HG03175 (cell line): Measurements from ENCODE around the gene IL4.

ENCODE experiments used
- ATAC-seq: cut with Tn5 transposase; IDR thresholded peaks from one replicate; pipeline ENCODE4 v1.9.1; 2021; ENCODE audit warnings: mild to moderate bottlenecking, moderate library complexity; ENCODE audit not compliant: unreplicated experiment

The IL4 gene

GRCh38 chr5:132657676-132658380, 16.0 kb upstream of the IL4 start, which contains the start of gene IL13:
IL13 (plus strand) TSS chr5:132658173; CDS start chr5:132658187, 14 bp downstream.
- ATAC-seq = no peak

DNA sequence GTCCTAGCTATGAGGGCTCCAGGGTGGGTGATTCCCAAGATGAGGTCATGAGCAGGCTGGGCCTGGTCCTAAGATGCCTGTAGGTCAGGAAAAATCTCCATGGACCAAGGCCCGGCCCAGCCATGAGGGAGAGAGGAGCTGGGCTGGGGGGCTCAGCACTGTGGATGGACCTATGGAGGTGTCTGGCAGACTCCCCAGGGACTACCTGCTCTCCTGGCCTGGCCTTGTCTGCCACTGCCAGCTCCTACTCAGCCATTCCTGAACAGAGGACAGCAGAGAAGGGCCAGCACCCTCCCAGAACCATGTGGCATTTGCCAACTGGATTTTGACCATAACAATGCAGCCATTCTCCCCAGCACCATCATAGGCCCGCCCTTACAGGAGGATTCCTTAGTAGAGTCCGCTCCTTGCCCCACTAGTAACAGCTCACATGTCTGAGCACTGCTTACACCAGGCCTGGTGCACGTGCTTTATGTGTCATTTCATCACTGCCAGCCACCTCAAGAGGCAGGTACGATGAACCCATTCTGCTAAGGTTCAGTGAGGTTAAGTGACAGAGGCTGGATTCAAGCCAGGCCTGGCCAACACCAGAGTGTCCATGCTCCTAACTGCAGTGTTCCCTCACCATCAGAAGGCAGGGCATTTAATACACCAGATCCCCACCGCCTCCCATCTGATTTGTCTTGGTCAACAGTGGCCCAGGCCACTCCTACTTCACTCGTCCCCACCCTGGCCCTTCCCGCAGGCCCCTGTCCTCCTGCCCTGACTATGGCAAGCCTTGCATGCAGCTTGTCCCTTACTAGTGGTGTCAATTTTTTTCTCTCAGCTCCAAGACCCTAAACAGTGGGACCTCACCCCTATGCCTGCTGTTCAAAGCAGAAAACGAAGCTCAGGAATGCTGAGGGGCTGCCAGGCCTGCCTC, 15.1 kb upstream of the IL4 start:
- ATAC-seq = no peak

DNA sequence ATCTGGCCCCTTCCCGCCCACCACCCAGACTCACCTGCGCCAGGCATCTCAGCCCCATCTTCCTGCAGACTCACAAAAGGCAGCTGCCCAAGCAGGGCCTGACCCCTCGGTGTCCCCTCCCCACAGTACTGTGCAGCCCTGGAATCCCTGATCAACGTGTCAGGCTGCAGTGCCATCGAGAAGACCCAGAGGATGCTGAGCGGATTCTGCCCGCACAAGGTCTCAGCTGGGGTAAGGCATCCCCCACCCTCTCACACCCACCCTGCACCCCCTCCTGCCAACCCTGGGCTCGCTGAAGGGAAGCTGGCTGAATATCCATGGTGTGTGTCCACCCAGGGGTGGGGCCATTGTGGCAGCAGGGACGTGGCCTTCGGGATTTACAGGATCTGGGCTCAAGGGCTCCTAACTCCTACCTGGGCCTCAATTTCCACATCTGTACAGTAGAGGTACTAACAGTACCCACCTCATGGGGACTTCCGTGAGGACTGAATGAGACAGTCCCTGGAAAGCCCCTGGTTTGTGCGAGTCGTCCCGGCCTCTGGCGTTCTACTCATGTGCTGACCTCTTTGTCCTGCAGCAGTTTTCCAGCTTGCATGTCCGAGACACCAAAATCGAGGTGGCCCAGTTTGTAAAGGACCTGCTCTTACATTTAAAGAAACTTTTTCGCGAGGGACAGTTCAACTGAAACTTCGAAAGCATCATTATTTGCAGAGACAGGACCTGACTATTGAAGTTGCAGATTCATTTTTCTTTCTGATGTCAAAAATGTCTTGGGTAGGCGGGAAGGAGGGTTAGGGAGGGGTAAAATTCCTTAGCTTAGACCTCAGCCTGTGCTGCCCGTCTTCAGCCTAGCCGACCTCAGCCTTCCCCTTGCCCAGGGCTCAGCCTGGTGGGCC, 13.9 kb upstream of the IL4 start:
- ATAC-seq = no peak

DNA sequence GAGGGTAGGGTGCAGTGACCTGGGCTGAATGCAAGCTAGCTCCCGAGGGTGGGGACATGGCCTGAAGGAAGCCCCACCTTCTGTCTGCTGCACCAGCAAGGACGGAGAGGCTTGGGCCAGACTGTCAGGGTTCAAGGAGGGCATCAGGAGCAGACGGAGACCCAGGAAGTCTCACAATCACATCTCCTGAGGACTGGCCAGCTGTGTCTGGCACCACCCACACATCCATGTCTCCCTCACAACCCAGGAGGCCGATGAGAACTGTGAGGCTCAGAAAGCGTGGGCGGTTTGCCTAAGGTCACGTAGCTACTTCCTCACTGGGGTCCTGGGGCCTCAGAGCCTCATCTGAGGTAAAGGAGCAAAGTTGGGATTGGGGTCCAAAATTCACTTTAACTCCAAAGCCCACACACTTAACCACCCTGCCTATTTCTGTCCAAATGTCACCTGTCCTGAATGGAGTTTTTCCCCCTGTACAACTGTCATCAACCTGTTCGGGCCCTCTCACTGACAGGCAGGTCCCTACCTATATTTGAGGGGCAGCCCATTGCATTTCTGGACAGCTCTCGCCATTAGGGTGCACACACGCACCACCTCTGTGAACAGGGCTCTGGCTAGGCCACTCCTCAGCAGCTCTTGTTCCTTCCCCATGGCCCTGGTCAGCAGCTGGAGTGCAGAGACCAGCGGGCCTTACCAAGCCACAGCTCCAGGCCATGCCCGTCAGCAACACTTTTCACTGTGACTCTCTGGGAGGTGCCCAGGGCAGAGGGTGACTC, 12.4 kb upstream of the IL4 start:
- no peak for ATAC-seq

DNA sequence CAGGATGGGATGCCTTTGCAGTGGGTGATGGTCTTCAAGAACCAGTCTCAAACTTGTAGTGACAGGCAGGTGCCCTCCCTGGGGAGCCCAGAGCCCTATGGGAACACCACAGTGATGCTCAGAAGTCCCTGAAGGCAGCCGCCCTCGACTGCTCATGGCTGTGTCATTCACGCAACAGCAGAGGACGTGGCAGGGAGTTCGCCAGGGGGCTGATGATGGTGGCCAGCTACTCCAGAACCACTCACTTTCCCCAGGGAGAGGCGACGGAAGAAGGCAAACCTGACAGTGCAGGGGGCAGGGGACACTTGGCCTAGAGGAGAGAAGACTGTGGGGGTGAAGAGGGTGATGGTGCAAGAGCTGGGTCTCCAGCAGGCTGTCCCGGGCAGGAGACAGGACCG, 11.8 kb upstream of the IL4 start:
- ATAC-seq = no peak

DNA sequence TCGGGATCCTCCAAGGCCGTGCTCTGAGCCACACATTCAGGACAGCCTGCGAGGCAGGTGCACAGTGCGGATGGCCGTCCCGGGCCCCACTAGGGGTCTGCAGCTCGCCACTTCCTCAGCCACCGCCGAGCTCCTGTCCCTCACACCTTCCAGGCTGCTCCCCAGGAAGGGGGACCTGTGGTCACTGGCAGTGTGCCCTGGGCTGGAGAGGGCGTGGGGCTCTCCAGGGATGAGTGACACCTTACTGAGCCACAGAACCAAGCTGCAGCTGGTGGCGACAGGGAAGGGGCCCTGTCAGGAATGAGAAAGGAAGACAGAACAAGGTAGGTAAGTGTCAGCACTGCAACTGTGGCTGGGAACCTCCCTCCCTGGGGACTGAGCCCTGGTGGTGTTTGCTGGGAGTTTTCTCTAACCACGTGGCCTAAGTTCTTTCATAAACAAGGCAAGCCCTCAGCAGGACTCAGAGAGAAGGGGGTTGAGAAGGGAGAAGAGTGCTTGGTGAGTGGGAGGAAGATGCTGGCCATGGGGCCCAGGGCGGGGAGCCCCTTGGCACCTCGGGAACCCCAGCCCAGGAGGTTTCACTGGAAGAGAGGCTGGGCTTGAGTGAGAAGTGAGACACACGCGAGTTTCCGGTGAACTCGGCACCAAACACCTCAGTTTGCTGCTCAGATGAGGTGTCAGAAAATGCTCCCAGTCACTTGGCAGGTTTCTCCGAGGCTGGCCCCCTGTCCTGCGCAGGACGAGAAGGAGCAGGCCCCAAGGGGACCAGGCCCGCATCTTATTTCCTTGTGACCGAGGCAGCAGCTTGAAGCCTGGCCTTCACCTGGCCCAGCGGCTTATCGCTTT, 10.6 kb upstream of the IL4 start:
- peak; percentile 66 for ATAC-seq

- ATAC-seq = peak; percentile 60
Observed at GRCh38 chr5:132663771-132664695, 9.8 kb upstream of the IL4 start.

DNA sequence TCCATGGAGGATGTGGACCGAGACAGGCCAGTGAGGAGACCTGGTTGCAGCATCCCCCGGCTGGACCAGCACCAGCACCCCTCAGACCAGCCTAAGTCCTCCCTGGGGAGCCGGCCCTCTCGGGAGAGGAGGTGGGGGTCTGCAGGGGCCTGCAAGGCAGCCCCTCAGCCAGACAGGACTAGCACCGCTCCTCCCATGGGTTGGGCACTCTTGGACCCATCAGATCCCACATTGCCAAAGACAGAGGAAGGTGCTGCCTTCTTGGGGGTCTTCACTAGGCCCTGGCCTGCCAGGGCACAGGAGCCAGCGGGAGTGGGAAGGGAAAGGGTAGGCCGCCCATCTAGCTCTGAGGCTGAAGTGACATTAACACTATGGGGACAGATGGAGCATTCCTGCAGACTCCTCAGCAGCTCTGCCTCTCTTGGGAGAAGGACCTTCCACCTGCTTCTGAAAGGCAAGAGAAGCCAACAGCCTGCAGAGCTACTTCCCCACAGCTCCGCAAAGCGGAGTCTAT, 9.0 kb upstream of the IL4 start:
- no peak for ATAC-seq

DNA sequence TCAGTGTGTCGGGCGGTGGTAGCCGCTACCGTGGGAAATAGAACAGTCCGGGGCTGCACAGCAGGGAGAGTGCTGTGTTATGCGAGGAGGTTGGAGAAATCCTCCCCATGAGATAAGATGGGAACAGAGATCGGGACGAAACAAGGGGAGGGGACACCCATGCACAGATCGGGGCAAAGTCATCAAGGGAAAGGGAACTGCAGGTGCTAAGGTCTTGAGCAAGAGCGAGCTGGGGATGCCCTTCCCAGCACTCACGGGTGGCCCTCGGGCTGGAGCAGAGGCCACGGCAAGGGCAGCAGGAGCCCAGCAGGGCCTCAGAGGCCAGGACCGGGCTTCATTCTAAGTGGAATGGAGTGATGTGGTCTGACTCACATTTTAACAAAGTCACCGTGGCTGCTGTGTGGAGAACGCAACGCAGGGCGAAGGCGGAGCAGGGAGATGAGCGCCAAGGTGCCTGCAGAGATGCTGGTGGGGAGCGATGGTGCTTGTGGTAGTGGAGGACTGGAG, 8.2 kb upstream of the IL4 start:
- ATAC-seq = no peak

DNA sequence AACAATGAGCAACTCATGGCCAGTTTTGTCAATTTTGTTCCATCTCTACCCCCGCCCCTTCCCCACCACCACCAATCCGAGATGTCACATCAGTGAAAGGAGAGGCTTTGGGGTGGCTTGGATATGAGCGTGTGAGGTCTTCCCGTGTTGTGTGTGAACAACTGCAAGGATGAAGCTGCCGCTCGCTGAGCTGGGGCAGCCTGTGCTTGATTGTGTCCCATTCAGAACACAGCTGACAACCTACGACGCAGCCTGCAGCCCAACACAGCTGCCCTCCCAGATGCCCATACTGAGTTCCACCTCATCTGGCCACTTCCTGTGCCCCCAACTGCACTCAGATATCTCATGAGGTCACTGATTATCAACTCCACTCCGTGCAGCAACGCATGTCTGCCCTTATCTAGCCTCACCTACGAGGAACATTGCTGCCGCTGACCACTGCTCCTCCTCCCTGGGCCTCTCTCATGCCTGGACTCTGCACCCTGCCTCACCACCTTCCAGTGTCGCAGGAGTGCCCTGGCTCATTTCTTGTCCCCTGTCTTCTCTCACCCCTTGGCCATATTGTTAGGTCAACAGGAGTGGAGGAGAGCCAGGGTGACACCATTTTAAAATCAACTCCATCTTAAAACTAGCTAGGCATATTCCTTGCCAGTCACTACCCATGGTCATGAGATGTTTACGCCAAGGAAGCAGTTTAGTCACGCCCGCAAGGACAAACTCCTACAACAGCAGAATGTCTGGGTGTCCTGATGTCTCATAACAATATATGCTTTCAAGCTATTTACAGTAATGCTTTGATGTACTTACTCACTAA, 7.3 kb upstream of the IL4 start:
- no peak for ATAC-seq

GRCh38 chr5:132667309-132667708, 6.5 kb upstream of the IL4 start:
- ATAC-seq = no peak

DNA sequence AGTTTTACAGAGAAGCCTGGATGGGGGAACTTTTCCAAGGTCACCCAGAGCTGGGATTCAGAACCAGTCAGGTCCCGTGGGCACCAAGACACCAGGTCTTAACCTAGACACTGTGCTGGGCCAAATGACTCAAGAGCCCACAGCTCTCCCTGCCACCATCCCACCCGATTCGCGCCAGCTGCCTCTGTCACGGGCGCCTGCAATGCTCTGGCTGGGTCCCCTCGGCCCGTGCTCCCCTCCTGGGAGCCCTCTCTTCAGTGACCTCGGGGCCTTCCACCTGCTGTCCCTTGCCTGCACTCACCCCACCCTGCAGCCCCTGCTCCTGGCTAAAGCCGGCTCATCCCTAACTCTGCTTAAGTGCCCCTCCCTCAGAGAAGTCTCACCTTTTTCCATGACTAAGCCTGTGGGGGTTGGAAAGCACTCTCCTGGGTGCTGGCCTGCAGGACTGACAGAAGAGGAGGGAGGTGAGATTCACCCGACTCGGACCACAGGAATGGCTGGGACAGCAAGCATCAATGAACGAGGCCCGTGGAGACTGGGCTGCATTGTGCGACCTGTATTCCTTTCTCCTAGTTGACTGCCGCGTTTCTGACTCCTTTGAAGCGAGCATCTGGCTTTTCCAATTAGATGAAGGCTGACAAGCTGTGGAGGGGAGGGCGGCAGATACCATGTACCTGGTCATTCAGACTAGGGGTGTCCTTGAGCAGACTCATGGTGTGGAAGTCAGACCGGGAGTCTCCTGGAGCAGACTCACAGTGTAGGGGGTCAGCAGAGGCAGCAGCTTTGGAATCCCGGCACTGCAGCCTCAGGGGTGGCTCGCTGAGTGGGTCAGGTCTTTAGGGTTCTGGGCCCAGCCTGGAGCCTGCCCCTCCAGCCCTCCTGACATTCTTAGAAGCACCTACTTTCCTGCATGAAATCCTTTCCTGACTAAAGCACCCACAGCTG, 5.8 kb upstream of the IL4 start:
- no peak for ATAC-seq

DNA sequence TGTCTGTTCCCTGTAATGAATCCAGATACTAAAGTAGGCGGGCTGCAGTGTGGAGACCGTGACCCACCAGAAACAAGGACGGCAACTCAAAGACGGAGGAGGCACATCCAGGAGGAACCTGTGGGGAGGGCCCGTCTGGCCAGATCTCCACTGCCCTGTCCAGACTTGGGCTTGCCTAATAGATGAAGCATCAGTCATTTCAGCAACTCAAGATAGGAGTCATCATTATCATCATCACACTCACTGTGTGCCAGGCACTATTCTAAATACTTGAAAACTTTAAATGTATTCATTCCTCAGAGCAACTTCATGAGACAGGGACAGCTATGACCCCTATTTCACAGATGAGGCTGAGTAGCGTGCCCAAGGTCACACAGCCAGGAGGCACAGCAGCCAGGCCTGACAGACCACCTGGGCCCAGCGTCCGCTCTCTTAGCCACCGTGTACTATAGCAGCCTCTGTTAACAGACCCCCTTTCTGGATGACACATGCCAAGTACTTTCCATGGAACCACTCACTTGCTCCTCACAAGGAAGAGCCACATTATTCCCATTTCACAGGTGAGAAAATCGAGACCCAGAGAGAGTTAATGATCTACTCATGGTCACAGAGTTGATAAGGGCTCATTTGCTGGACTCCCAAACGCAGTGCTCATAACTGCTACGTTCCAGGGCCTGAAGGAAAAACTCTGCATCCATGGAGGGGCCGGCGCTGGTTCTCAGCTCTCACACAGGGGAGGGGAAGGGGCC, 4.9 kb upstream of the IL4 start:
- ATAC-seq = no peak

- no peak for ATAC-seq
Observed at GRCh38 chr5:132669455-132669820, 4.4 kb upstream of the IL4 start.
